Amniotic epithelial cell (primary cell): ENCODE measurements around the gene PLCB2.
A peak's percentile ranks its signal among the peaks of the same experiment; 100 is the strongest.

Source experiments
- DNase-seq: peaks from one replicate; pipeline ENCODE4 v3.0.0-alpha.2; 2010; ENCODE audit warnings: low read depth

PLCB2 gene

DNA sequence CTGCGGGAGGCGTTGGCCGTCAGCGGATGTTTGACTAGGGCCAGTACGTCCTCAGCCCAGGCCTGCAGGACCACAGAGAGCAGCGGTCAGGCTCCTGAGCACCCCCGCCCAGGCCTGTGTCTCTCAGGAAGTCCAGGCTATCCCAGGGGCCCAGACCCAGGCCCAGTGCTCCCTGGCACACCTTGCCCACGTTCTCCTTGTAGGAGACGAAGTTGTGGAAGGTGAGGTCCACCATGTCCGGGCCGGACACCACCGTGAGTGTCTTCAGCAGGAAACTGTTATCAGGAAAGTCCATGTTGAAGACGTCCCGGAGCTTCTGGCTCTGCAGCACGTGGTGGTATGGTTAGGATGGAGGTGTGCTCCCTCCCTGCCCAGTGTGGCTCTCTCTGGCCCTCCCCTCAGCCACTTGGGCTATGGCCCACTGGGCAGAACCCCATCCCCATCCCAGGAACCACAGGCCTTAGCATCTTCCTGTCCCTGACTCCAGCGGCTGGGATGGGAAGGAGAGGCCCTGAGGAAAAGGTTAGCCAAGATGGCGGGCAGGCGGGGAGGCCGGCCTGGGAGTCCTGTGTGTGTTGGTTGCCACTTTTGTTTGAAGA, 5.3 kb downstream of the PLCB2 start:
- DNase-seq = no peak

DNA sequence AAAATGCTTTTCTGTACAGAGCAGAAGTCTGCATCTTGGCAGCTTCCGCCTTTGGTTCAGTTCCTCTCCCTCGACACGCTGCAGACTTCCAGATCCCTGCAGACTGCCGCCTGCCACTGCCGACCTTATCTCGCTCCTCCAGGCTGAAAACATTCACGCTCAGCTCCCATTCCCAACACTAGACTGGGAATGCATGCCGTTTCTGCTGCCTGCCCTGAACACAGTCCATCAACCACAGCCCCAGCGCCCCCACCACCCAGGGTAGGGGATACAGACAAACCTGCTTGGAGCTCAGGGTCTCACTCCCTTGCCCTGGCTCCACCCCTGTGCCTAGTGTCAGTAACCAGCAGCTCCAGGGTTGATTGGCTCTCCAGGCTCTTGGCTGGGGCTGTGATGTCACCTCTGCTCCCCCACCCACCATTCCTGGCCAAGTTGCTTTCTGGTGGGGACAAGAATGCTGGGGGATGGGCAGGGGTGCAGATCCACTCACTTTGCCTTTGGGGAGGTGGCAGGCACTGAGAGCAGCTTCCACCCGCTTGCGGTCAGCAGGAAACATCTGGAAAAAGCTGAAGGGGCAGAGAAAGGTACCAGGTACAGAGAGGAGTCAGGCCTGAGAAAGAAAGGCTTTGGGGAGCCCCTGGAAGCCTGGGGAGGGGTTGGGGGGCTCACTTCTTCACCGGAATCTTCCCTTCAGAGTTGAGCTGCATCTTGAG, 6.1 kb downstream of the PLCB2 start:
- DNase-seq = no peak

- no peak for DNase-seq
Observed at GRCh38 chr15:40300771-40301170, 7.0 kb downstream of the PLCB2 start.

DNA sequence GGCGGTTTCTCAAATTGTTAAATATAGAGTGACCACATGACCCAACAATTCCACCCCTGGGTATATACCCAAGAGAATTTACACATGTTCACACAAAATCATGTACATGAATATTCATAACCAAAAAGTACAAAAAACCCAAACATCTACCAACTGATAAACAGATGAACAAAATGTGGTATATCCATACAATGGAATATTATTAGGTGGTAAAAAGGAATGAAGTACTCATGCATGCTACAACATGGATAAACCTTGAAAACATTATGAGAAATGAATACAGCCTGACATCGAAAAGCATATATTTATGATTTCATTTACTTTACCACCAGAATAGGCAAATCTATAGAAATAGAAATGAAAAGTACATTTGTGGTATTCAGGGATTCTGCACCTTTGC, 7.4 kb downstream of the PLCB2 start:
- no peak for DNase-seq

- no peak for DNase-seq
Observed at GRCh38 chr15:40298216-40298935, 9.4 kb downstream of the PLCB2 start.

GRCh38 chr15:40297356-40297755, 10.4 kb downstream of the PLCB2 start:
- DNase-seq = no peak

DNA sequence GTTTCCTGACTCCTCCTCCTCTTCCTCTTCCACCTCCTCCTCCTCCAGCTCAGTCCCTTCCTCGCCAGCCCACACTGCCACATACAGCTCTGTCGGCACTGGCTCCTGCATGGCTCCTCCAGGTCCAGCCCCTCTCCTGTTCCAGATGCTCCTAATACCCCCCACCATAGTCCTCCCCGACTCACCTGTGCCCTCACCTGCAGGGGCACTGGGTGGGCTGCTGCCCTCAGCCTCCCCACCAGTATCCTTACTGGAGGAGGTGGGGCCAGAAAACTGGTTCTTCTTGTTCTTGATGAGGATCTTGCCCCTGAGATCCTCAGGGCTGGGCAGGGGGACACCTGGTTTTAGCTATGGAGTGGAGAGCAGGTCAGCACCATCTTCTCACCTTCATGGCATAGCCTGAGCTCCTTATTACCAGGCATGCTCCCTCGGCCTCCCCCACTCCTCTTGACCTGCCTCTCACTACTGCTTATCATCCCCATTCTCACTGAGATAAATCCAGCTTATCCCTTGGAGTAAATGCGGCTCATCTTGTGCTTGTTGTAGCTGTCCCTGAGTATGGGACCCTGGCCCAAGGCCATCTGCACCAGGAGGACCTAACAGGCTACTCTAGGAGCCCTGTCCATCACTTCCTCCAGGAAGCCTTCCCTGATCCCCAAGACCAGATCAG, 11.0 kb downstream of the PLCB2 start:
- no peak for DNase-seq

DNA sequence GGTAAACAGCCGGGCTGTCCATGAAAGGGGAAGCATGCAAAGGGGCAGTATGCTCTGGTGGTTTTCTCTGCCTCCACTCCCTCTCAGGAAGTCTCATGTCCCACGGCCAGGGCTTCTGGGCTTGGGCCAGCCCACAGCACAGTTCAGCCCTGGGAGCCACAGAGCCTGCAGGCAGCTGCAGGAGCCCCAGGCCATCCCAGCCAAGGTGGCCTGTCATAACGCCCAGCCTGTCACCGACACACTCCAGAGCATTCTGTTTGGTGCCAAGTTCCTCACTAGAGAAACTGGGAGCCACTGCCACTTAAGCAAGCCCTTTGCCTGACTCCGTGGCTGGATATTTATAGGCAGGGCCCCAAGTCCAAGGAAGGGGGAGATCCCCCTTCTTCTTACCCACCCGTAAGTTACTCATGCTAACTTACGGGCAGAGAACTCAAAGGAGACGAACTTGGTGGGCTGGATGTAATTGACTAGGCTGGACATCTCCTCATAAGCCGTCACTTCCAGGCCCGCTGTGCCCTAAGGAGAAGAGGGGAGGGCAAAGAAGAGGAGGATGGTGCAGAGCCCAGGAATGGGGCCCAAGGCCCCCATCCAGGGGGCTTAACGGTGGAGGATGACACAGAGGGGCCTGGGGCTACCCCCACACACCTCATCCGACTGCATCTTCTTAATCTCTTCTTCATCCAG, 11.7 kb downstream of the PLCB2 start:
- no peak for DNase-seq

- no peak for DNase-seq
Observed at GRCh38 chr15:40295297-40295696, 12.4 kb downstream of the PLCB2 start.

DNA sequence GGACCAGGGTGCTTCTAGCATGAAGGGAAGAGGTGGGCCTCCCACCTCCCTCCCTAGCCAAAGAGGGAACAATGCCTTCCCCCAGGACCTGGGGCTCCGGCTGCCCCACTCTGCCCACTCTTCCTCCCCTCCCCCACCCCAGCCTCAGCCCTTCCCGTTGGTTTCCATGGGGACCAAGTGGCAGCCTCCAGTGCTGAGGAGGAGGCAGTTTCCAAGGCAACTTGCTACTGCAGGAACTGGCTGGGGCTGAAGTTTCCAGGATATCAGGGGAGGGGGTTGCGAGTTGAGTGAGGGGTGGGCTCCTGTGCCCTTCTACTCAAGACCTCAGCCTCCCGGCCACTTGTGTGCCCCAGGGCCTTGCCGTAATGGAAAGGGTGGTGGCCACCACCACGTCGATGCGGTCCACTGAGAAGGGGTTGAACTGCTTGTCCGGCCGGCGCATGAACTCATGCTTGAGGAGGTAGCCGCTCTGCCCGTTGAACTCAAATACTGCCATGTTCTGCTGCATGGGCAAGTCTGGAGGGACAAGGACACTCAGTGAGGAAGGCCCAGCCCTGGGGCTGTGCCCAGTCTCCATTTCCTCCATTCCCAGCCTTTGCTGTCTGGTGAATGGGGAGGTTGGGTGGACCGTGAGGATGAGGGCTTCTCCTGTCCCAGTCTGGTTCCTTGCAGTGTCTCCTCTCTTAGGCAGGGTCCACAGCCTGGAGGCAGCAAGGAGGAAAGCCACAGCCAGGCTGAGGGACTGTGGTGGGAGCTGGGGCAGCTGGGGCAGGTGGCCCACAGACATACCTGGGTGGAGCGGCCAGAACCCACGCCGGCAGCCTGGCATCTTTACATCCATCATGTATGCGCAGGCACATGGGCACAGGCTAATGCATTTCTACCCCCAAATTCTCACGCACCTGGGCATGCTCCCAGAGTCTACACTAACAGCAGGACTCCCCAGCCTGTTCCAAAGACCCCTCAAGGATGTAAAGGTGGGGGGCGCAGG, 13.5 kb downstream of the PLCB2 start:
- DNase-seq = no peak

DNA sequence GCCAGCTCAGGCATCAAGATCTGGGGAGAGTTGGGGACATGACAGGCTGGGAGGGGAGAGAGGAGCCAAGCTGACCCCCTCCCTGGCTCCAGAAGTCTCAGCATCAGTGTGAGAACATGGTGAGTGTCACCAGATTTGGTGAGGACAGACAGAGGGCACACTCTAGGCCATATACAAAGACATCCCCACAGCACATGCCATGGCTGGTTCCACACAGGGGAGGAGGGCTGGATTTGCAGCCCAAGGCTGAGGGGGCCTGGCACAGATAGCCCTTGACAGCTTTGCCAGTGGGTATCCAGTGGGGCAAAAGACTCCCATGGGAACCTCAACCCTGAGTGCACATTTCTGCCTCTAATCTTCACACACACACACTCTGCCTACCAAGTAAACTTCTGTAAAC, 14.7 kb downstream of the PLCB2 start:
- DNase-seq = no peak

- DNase-seq = no peak
Observed at GRCh38 chr15:40292246-40292645, 15.5 kb downstream of the PLCB2 start.

- DNase-seq = peak; percentile 46
Observed at GRCh38 chr15:40290918-40291574, 16.7 kb downstream of the PLCB2 start.

DNA sequence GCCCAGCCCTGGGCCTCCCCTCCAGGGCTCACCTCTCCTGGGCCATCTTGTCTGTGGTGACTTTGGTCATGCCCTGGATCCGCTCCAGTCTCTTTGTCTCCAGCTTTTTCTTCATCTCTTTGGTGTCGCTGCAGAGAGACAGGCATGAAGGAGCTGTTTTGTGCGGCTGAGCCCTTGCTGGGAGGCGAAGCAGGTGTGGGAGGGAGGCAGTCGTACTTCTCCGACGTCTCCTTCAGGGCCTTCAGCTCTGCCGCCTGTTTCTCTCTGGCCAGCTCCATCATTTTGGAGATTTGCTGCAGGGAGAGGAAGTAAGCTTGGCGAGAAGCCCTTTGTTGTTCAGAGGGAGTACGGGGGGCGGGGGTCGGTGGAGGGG, 17.2 kb downstream of the PLCB2 start:
- no peak for DNase-seq

DNA sequence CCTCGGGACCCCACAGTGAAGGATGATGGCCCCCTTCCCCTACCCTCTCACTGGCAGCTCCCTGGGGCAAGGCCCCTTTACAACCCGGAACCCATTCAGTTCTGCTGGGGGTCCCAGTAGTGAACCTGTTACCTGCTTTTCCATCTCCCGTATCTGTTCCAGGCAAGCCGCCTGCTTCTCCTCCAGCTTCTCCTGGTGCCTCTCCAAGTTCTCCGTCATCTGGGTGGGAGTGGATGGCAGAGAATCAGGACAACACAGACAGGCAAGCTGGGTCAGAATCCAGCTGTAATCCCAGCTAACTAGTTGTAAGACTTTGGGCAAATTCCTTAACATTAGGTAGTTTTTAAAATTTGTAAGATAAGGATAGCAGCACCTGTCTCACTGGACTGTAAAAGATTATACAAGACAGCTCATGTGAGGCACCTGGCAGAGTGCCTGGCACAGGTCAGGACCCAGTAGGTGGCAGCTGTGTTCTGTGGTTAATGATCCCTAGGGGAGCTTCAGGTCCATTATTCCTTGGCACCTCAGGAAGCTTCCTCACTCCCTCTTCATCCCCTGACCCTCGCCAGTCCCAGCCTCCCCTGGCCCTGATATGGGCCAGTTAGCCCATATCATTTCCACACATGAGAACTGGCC, 18.5 kb downstream of the PLCB2 start:
- no peak for DNase-seq

- DNase-seq = no peak
Observed at GRCh38 chr15:40287968-40288367, 19.8 kb downstream of the PLCB2 start.

- no peak for DNase-seq
Observed at GRCh38 chr15:40287505-40287904, 20.2 kb downstream of the PLCB2 start.

- DNase-seq = no peak
Observed at GRCh38 chr15:40286794-40287193, 20.9 kb downstream of the PLCB2 start.

- DNase-seq = no peak
Observed at GRCh38 chr15:40286061-40286532, 21.6 kb downstream of the PLCB2 start.

DNA sequence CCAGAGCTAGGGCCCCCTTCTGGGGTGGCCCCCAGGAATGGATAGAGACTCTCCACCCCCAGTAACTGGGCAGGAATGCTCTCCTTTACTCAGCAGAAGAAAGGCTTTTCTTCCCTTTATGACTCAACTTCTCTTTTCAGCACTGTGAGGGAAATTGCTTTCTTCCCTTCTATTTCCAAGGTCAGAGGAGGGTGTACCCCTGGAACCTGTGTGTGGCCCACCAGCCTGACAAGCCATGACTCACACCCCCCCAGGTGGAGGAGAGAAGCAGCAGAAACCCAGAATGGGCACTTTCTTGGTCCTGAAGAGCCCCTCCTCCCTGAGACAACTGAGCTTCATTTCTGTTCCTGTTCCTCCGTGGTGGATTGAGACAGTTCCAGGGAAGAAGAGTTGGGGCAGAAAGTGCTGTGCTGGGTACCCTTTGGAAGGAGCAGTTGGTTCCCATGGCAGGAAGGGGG, 22.2 kb downstream of the PLCB2 start:
- peak; percentile 11 for DNase-seq
